HEK293 (cell line): ENCODE results near the gene CHEK1.

Experiments
- CTCF ChIA-PET: fragments of 350-600 bp; formaldehyde crosslinking; extraction: SDS; loops from one replicate; lab custom pipeline; 2021; ENCODE audit warnings: antibody characterized with exemption; lab: Yijun Ruan, JAX
- POLR2A ChIA-PET: fragments of 300-600 bp; formaldehyde crosslinking; extraction: SDS; loops from one replicate; lab custom pipeline; 2020; ENCODE audit warnings: antibody characterized with exemption, inconsistent platforms; lab: Yijun Ruan, JAX
- H3K27ac ChIP-seq: fragments of 200-500 bp; sonication (Bioruptor generic); 2 replicates; pipeline ENCODE4 v1.5.1; 2014; ENCODE audit warnings: low read depth, low read length, control low read depth, inconsistent platforms; ENCODE audit errors: extremely low read depth
- H3K36me3 ChIP-seq, 2 experiments: fragments of 200-500 bp in 1 of 2; sonication (Bioruptor generic) in 1 of 2; 1 replicate in 1 of 2; 2 replicates in 1 of 2; pipeline ENCODE4 v1.5.1; 2014 to 2017; ENCODE audit warnings: inconsistent platforms in 2 of 2, low read length in 2 of 2; ENCODE audit not compliant: control insufficient read depth in 2 of 2, insufficient read depth in 1 of 2
- H3K4me1 ChIP-seq: fragments of 200-500 bp; sonication (Bioruptor generic); 2 replicates; pipeline ENCODE4 v1.5.1; 2014; ENCODE audit warnings: mild to moderate bottlenecking, low read length, inconsistent platforms; ENCODE audit not compliant: control insufficient read depth, insufficient read depth
- H3K4me3 ChIP-seq: 2 replicates; pipeline ENCODE4 v1.5.1; 2011; ENCODE audit warnings: low read depth, mild to moderate bottlenecking, control low read depth, low read length, moderate library complexity
- H3K9me3 ChIP-seq: fragments of 200-500 bp; sonication (Bioruptor generic); 2 replicates; pipeline ENCODE4 v1.5.1; 2014; ENCODE audit warnings: low read depth, low read length, inconsistent platforms; ENCODE audit not compliant: control insufficient read depth, insufficient read depth
- BCL11B ChIP-seq: fragments of 450-650 bp; formaldehyde crosslinking; IDR thresholded peaks from 2 replicates; pipeline ENCODE4 v1.5.1; 2016; ENCODE audit warnings: low read depth, missing biosample characterization, missing genetic modification characterization
- GLIS1 ChIP-seq: fragments of 450-650 bp; formaldehyde crosslinking; IDR thresholded peaks from 2 replicates; pipeline ENCODE4 v1.5.1; 2016; ENCODE audit warnings: missing biosample characterization, missing genetic modification characterization
- KLF7 ChIP-seq: fragments of 450-650 bp; formaldehyde crosslinking; IDR thresholded peaks from 2 replicates; pipeline ENCODE4 v1.5.1; 2016; ENCODE audit warnings: missing biosample characterization, missing genetic modification characterization, borderline replicate concordance
- PRDM6 ChIP-seq: fragments of 450-650 bp; formaldehyde crosslinking; IDR thresholded peaks from 2 replicates; pipeline ENCODE4 v1.5.1; 2017; ENCODE audit warnings: missing biosample characterization, missing genetic modification characterization
- SP7 ChIP-seq: fragments of 450-650 bp; formaldehyde crosslinking; IDR thresholded peaks from 2 replicates; pipeline ENCODE4 v1.5.1; 2016; ENCODE audit warnings: missing biosample characterization, missing genetic modification characterization
- TCF7L2 ChIP-seq: IDR thresholded peaks from 2 replicates; pipeline ENCODE4 v1.6.1; 2011; ENCODE audit warnings: low read depth, mild to moderate bottlenecking, inconsistent platforms, low read length, moderate library complexity, borderline replicate concordance
- TRIM28 ChIP-seq: IDR thresholded peaks from 2 replicates; pipeline ENCODE4 v1.6.1; 2011; ENCODE audit warnings: low read length, control low read depth, borderline replicate concordance
- ZBTB10 ChIP-seq: fragments of 450-650 bp; formaldehyde crosslinking; IDR thresholded peaks from 2 replicates; pipeline ENCODE4 v1.5.1; 2016; ENCODE audit warnings: missing biosample characterization, missing genetic modification characterization
- ZNF121 ChIP-seq: fragments of 450-650 bp; formaldehyde crosslinking; IDR thresholded peaks from 2 replicates; pipeline ENCODE4 v1.5.1; 2016; ENCODE audit warnings: missing biosample characterization, missing genetic modification characterization
- ZNF169 ChIP-seq: fragments of 450-650 bp; formaldehyde crosslinking; IDR thresholded peaks from 2 replicates; pipeline ENCODE4 v1.5.1; 2016; ENCODE audit warnings: missing biosample characterization, missing genetic modification characterization
- ZNF18 ChIP-seq: fragments of 450-650 bp; formaldehyde crosslinking; IDR thresholded peaks from 2 replicates; pipeline ENCODE4 v1.5.1; 2016; ENCODE audit warnings: missing biosample characterization, missing genetic modification characterization
- ZNF2 ChIP-seq: fragments of 450-650 bp; formaldehyde crosslinking; IDR thresholded peaks from 2 replicates; pipeline ENCODE4 v1.5.1; 2016; ENCODE audit warnings: missing biosample characterization, missing genetic modification characterization
- ZNF350 ChIP-seq: fragments of 450-650 bp; formaldehyde crosslinking; IDR thresholded peaks from 2 replicates; pipeline ENCODE4 v1.5.0; 2017; ENCODE audit warnings: missing biosample characterization, mild to moderate bottlenecking, missing genetic modification characterization
- ZNF366 ChIP-seq: fragments of 450-650 bp; formaldehyde crosslinking; conservative IDR thresholded peaks from 2 replicates; pipeline ENCODE4 v1.5.1; 2016; ENCODE audit warnings: missing biosample characterization, missing genetic modification characterization
- ZNF473 ChIP-seq: fragments of 450-650 bp; formaldehyde crosslinking; IDR thresholded peaks from 2 replicates; pipeline ENCODE4 v1.5.1; 2017; ENCODE audit warnings: missing biosample characterization, missing genetic modification characterization
- ZNF544 ChIP-seq: fragments of 450-650 bp; formaldehyde crosslinking; IDR thresholded peaks from 2 replicates; pipeline ENCODE4 v1.5.0; 2017; ENCODE audit warnings: missing biosample characterization, missing genetic modification characterization
- ZNF621 ChIP-seq: fragments of 450-650 bp; formaldehyde crosslinking; IDR thresholded peaks from 2 replicates; pipeline ENCODE4 v1.5.1; 2017; ENCODE audit warnings: missing biosample characterization, missing genetic modification characterization
- ZNF629 ChIP-seq: fragments of 450-650 bp; formaldehyde crosslinking; IDR thresholded peaks from 2 replicates; pipeline ENCODE4 v1.5.1; 2017; ENCODE audit warnings: missing biosample characterization, missing genetic modification characterization

The CHEK1 gene

GRCh38 chr11:125627236-125627910 is 2.4 kb downstream of the CHEK1 start:
- POLR2A ChIA-PET: interaction anchor here (0.7 kb wide), 1 partner anchor 35 kb away, joined by 3 read pairs; the partner anchor contains the start of gene STT3A
- H3K36me3 ChIP-seq: peaks cover 12 to 37% of the 10 kb centered on the region in 2 experiments; a peak in 2 of 3 replicates
- no peak for TF ChIP-seq ZNF18
- no peak for TF ChIP-seq KLF7 (tag by site-specific recombination)
- peak; percentile 48; the same call in 1 of the 2 replicates for TF ChIP-seq PRDM6 (tag by site-specific recombination)
- peak; percentile 44 for TF ChIP-seq ZNF629 (tag by site-specific recombination)
- TF ChIP-seq, all 188 proteins: peak for 2
- peaks cover 2% of the 10 kb centered on the region; the same call in 1 of the 2 replicates for H3K4me1 ChIP-seq
- no peaks in the 10 kb centered on the region for H3K9me3 ChIP-seq
- peak overlapping the region; percentile 74 for H3K4me3 ChIP-seq
- CTCF ChIA-PET: interaction anchor here (0.7 to 1.2 kb wide), 5 partner anchors 13 to 536 kb away, joined by 3 to 4 read pairs (median 3); partner anchors contain the start of gene EI24
- H3K27ac ChIP-seq: no peak overlapping the region

- TF ChIP-seq KLF7 (tag by site-specific recombination): no peak
- TF ChIP-seq GLIS1 (tag by site-specific recombination): no peak
- TF ChIP-seq TCF7L2: no peak
- TF ChIP-seq TRIM28: no peak
- no peak for TF ChIP-seq SP7 (tag by site-specific recombination)
- TF ChIP-seq BCL11B (tag by site-specific recombination): no peak
- TF ChIP-seq ZNF473: no peak
- no peak for TF ChIP-seq ZNF350 (tag by site-specific recombination)
- TF ChIP-seq ZNF169 (tag by site-specific recombination): no peak
- TF ChIP-seq ZBTB10 (tag by site-specific recombination): no peak
- no peak for TF ChIP-seq ZNF621 (tag by site-specific recombination)
- no peak for TF ChIP-seq ZNF2
- TF ChIP-seq ZNF121 (tag by site-specific recombination): no peak
- no peak for TF ChIP-seq ZNF366 (tag by site-specific recombination)
- TF ChIP-seq ZNF544: no peak
- TF ChIP-seq, all 188 proteins: peak for 0
- H3K36me3 ChIP-seq: peaks cover 30 to 86% of the 10 kb centered on the region in 2 experiments
- CTCF ChIA-PET: interaction anchor here (0.6 kb wide), 1 partner anchor 62 kb away, joined by 3 read pairs; no protein-coding TSS in a partner anchor
Measured at GRCh38 chr11:125637840-125638239, 12.9 kb downstream of the CHEK1 start.

More at GRCh38 chr11:125637840-125638239, 12.9 kb downstream of the CHEK1 start:
- no peaks in the 10 kb centered on the region for H3K9me3 ChIP-seq
- no peak overlapping the region for H3K4me3 ChIP-seq
- H3K27ac ChIP-seq: no peak overlapping the region
- POLR2A ChIA-PET: interaction anchor here (1.0 kb wide), 1 partner anchor 12 kb away, joined by 3 read pairs; no protein-coding TSS in a partner anchor
- no peaks in the 10 kb centered on the region for H3K4me1 ChIP-seq
